HG02798 (cell line): ENCODE results near the gene CHST3.
"Not testable (repeated sequence)": the region's sequence is repeated elsewhere in the genome, so short reads cannot be mapped to it uniquely, and the experiment has no call there.

ENCODE experiments used
- ATAC-seq: cut with Tn5 transposase; IDR thresholded peaks from one replicate; pipeline ENCODE4 v1.9.1; 2021; ENCODE audit warnings: mild to moderate bottlenecking; ENCODE audit not compliant: unreplicated experiment, poor library complexity

Gene CHST3

GRCh38 chr10:71985542-71986250, 21.5 kb downstream of the CHST3 start:
- ATAC-seq, result no peak

DNA sequence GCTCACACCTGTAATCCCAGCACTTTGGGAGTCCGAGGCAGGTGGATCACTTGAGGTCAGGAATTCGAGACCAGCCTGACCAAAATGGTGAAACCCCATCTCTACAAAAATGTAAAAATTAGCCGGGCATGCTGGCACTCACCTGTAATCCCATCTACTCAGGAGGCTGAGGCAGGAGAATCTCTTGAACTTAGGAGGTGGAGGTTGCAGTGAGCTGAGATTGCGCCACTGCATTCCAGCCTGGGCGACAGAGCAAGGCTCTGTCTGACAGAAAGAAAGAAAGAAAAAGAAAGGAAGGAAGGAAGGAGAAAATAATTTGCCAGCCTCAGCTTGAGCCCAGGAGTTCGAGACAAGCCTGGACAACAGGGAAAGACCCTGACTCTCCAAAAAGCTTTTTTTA, 24.7 kb downstream of the CHST3 start:
- not testable (repeated sequence) for ATAC-seq

- no peak for ATAC-seq
These were observed 25.7 kb downstream of the CHST3 start for GRCh38 chr10:71989661-71990454.

- ATAC-seq, result no peak
These were observed 26.6 kb downstream of the CHST3 start for GRCh38 chr10:71990706-71991269.

- ATAC-seq, result no peak
These were observed 31.3 kb downstream of the CHST3 start for GRCh38 chr10:71995449-71995848.

DNA sequence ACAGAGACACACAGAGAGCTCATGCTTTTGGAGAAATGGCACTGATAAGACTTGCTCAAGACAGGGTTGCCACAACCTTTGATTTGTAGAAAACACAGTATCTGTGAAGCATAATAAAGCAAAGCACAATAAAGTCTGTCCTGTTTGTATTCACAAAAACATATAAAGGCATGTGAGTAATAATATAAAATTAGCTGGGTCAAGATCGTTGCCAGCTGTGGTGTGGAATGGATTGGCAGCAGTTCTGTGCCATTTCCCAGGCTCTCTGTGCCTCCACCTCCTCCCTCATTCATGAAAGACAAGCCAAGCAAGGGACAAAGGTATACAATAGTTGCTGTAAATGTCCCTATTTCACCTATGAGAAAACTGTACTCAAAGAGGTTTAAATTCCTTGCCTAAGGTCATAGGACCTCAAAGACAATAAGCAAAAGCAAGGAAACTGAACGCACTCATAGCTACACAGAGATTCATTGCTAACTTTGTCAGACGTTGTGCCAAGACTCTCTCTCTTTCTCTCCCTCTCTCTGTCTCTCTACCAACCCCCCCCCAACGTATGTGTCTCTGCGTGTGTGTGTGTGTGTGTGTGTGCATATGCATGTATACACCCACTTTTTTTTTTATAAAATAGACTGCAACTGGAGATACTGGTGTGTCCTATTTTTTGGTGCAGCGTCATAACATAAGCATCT, 31.8 kb downstream of the CHST3 start:
- ATAC-seq, result no peak

DNA sequence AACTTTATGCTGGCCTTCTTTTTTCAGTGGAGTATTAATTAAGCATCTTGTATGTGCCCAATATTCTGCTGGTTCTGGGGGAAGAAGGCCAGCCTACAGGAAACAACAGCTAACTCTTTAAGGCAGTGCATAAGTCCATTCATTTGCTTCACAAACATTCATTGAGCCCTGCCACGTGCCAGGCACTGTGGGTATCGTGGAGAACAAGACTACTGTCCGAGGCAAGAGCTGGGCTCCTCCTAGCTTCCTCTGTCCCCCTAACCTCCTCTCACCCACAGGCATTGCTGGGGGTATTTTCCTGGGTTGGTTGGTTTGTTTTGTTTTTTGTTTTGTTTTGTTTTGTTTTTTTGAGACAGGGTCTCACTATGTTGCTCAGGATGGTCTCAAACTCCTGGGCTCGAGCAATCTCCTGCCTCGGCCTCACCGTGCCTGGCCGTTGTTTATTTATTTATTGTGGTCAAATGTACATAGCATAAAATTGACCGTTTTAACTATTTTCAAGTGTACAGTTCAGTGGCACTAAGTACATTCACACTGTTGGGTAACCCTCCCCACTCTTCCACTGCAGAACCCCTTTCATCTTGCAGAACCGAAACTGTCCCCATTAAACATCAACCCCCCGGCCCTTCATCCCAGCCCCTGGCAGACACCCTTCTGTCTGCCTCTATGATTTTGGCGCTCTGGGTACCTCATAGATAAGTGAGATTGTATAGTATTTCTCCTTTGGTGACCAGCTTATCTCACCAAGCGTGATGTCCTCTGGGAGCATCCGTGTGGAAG, 32.6 kb downstream of the CHST3 start:
- ATAC-seq, result no peak

DNA sequence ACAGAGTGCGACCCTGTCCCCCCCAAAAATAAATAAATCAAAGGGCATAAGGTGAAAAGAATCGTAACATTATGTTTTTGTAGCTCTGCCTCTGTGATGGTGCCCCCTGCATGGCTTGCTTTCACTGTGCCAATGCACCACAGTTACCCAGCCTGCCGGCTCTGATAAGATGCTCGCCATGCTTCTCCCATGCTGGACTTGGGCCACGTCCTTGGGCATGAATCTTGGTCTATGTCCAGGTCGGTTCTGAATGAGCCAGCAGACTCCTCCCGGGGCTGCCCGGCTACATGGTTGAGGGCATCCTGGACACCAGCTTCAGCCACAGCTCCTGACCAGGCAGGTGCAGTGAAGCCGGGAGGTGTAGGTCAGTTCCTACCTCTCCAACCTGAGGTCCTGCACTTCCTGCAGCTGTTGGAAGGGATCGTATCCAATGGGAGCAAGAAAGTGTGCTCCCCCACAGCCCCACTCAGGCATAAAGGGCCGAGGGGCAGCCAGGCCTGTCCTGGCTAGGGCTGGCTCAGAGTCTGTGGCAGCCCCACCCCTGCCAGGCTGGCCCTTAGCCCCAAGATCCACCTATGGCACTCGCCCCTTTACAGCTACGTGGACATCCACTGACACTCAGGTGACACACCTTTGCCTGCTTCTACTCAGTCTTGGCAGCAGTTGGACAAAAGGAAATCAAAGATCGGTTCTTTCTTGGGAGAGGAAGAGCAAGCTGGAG, 34.1 kb downstream of the CHST3 start:
- no peak for ATAC-seq

DNA sequence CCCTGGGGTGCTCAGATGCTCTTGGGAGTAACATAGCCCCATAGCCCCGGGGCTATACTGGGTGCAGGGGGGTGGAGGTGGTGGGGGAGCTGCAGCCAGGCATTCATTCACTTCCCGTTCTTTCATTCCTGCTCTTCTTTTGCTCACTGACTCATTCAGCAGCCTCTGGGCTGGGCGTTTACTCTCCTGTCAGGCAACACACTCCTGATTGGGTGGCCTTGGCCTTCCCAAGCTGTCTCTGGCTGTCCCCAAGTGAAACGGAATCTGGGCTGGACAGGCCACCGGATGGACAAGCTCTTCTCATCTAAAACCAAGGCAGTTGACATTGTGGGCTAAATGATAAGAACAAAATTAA, 34.6 kb downstream of the CHST3 start:
- no peak for ATAC-seq

DNA sequence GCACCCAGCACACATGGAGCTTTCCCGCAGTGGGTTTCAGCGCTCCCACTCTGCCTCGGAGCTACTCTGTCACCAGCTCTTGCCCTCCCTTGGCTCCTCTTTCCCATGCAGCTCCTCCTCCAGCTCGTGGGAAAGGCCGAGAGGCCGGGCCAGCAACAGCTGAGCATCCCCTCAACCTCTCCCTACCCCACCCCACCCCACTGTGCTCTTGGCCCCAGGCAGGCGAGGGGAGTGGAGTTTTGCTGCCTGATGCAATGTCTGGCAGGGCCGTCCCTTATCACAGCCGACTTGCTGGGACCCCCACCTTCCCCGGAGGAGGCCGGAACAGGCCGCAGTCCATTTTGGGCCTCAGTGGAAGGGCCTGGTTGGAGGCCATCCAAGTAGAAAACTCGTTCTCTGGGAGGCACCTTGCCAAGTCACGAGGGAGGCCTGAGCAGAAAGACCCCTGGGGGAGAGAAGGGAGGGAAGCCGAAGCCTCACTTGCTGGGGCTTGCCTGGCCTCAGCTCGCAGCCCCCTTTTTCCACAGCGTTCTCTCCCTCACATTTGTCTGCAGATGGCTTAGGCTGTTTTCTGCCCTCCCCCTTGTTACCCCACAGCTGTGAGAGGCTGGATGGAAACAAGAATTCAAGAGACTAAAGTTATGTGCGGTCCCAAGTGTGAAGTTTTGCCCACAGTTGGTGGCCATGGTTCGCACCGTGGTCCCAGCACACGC, 35.3 kb downstream of the CHST3 start:
- peak; percentile 71 for ATAC-seq

GRCh38 chr10:72000073-72001032, 36.2 kb downstream of the CHST3 start:
- ATAC-seq, result no peak

DNA sequence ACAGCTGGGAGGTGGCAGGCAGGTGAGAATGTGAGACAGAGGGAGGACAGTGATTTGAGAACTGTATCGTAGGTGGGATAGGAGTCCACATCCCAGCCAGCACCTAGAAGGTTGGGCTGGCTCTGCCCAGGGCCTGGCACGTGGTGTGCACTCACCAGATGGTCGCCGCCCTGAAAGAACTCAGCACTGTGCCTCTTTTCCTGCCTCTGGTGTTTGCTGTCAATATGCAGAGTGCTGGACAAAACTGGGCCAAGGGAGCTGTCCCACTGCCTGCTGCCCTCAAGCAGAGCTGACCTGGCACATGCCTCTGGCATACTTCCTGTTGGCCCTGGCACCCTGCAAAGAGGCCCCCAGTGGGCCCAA, 36.8 kb downstream of the CHST3 start:
- no peak for ATAC-seq

DNA sequence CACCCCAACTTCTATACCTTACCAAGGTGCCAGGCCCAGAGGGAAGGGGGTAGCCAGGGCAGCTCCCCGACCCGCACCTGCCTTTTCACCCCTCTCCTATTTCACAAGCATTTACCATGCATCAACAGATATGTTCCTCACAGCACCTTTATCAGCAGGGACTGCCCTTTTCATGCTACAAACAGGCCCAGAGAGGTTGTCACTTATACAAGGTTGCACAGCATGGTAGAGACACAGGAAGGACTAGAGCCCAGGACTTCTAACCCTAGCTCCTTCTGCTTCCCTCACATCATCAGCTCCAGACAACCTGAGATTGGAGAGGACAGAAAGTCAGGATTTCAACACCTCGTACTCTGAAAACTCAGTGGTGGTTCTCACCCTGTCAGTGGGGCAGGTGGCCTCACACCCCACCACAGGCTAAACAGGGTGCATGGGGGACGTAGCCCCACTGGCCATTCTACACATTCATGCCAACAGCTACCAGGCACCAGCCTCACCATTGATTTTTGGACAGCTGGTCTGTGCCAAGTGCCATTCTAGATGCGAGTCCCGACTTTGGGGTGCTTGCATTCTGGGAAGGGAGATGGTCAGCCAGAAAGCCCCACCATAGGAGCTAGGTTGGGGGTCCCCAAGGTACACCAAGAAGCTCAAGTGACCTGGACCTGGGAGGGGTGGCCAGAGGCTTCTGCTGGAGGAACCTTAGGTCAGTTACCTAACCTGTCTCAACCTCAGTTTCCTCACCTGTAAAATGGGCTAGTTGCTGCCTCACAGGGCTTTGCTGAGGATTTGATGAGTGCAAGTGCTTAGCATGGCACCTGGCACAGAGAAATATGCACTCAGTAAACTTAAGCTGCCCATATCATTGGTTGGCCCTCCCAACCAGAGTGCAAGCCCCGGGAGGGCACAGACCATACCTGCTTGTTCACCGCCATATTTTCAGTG, 38.4 kb downstream of the CHST3 start:
- ATAC-seq, result no peak

- no peak for ATAC-seq
These were observed 41.8 kb downstream of the CHST3 start for GRCh38 chr10:72006026-72006425.

GRCh38 chr10:72007246-72007892, 43.2 kb downstream of the CHST3 start:
- no peak for ATAC-seq
